NCI-H128 (cell line): ENCODE measurements around the gene NTN3.
"Not testable (repeated sequence)": the region's sequence is repeated elsewhere in the genome, so short reads cannot be mapped to it uniquely, and the experiment has no call there.

Experiments
- DNase-seq: peaks from one replicate; lab custom pipeline; 2025; ENCODE audit not compliant: unreplicated experiment; lab: John Stamatoyannopoulos, UW

The NTN3 gene

DNA sequence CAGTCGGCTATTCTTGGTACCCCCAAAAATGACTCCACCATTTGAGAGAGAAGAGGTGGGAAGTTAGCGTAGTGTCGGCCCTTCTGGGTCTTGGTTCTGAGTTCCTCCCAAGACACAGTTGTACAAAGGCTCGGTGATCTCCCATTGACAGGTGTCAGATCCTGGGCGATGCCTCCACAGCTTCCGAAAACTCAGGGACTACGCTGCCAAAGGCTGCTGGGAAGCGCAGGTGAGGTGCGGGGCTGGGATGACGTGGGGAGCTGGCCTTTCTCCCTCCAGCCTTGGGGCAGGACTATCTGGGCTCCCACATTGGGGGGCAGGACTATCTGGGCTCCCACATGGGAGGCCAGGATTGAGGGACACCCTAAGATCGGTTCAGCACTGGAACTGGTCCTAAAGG lies 31.5 kb upstream of the NTN3 start:
- no peak for DNase-seq

- DNase-seq: not testable (repeated sequence)
Observed at GRCh38 chr16:2441143-2441804, 29.8 kb upstream of the NTN3 start.

DNA sequence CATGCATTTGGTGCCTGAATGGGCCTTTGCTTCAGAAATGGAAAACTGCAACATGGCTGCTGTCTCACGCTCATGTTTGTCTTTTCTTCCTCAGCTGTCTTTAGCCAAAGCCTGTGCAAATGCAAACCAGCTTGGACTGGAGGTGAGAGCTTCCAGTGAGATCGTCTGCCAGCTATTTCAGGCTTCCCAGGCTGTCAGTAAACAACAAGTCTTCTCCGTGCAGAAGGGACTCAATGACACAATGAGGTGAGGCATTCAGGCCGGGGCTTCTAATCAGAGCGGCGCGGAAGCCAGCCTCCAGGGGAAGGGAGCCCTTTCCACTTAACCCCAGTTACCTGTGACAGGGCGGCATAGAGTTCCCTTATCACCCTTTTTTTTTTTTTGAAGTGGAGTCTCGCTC lies 27.5 kb upstream of the NTN3 start:
- no peak for DNase-seq

- DNase-seq: no peak
Observed at GRCh38 chr16:2447920-2448583, 23.0 kb upstream of the NTN3 start.

GRCh38 chr16:2449118-2449517 lies 22.0 kb upstream of the NTN3 start:
- DNase-seq: no peak

DNA sequence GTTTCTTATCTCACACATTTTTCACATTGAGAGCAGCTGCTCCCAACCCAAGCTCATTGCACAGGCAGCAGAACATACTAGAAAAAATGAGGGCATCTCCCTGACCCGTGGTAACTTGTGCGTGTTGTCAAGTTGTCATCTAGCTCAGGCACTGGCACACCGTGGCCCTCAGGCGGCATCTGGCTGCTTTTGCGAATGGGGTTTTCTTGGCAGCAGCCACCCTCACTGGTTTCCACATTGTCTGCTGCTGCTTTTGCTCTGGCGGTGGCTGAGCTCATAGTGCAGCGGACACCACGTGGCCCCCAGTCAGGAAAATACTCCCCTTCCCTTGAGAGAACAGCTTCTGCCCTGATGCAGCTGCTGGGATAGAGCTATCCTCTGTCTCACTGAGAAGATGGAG lies 20.6 kb upstream of the NTN3 start:
- no peak for DNase-seq

DNA sequence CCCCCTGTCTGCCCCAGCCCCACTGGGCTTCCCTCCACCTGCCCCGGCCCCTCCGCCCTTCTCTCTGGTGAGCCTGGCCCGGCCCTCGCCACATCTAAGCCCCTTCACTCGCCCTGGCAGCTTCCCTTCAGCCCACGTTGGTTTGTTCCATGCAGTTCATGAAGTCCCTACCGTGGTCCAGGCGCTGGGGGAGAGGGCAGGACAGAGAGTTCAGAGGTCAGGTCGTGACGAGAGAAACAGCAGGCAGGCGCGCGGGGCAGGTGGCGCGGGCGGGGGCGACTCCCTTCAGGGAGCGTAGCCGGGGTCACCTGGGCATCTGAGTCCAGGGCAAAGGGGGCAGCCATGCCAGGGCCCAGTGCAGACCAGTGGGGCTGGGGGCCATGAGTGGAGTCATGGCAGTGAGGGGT lies 20.1 kb upstream of the NTN3 start:
- no peak for DNase-seq

DNA sequence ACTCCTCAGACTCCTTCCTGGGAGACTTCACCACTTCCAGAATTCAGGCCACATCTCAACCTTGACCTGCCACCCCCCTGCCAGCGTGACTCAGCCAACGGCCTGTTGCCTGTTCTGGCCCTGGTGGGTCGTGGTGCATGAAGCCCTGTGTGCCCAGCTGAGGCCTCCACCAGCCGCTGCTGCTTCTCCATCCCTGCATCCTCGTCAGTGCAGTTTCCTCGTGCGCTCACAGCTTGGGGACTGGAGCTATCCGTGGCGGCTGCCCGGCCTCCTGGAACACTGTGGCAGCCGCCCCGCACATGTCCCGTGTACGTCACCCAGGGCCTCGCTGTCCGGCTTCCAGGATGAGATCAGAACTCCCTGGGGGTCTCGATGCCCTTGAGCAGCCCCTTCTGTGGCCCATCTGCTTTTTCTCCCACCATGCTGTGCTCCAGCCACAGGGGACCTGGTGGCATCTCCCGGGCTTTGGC lies 19.2 kb upstream of the NTN3 start:
- DNase-seq: no peak

- DNase-seq: no peak
Observed at GRCh38 chr16:2452650-2453049, 18.4 kb upstream of the NTN3 start.

GRCh38 chr16:2455081-2455845 lies 15.8 kb upstream of the NTN3 start:
- no peak for DNase-seq

DNA sequence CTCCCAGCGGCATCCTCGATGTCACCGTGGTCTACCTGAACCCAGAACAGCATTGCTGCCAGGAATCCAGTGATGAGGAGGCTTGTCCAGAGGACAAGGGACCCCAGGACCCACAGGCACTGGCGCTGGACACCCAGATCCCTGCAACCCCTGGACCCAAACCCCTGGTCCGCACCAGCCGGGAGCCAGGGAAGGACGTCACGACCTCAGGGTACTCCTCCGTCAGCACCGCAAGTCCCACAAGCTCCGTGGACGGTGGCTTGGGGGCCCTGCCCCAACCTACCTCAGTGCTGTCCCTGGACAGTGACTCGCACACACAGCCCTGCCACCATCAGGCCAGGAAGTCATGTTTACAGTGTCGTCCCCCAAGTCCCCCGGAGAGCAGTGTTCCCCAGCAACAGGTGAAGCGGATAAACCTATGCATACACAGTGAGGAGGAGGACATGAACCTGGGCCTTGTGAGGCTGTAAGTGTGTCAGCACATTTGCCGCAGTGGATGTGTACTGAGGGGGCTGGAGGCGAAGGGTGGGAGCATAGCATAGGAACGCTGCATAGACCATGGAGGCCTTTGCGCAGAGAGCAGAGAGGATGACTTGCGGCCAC lies 14.4 kb upstream of the NTN3 start:
- no peak for DNase-seq

DNA sequence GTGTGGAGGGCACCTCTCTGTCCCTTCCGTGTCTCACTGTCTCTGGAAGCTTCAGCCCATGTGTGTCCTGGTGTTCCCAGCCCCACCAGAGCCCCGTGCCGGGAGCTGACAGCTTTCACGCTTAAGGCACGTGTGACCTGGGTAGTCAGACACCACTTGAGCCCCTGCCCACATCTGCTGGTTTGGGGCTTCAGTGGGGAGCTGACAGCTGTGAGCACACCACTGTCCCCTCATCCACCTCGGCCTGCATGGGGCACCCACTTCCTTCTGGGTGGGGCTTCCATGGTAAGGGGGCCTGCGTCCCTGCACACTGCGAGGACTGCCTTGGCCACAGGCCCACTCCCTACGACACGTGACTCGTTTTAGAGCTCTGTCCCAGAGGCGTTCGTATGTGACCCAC lies 13.8 kb upstream of the NTN3 start:
- DNase-seq: no peak

- no peak for DNase-seq
Observed at GRCh38 chr16:2457946-2458345, 13.2 kb upstream of the NTN3 start.

DNA sequence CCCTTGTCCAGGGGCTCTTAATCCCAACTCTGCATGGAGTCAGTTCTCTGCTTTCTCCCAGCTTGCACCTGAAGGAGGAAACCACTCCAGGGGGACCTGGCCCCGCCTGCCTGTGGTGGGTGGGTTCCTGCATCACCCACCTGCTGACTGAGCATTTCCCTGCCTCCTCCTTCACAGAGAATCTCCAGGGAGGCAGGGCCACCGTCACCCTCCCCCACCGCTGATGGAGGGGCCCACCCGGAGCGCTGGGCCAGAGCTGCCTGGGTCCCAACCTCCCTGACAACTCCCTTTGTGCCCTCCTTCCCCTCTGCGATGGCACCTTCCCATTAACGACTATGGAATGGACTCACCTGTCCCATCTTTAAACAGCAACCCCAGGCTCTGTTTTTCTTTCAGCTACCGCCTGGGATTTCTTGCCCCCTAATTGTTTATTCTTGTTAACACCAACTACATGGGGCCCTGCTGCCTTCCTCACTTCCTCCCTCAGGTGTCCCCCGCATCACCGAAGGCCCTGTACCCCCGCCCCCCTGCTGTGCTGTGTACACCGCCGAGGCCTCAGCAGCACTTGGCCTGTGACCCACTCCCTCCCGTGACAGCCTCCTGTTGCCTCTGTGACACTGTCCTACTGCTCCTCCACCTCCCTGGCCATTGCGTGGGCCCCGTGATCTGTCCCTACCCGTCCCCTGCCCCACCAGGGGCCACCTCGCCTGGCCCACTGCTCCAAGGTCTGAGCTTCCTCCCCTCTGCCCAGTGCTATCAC lies 12.0 kb upstream of the NTN3 start:
- no peak for DNase-seq

- DNase-seq: peak; percentile 88
Observed at GRCh38 chr16:2459647-2460390, 11.3 kb upstream of the NTN3 start, which contains the start of gene TEDC2. Gene TEDC2, plus strand, starts transcription at chr16:2460109. Its CDS starts 36 bp downstream, at chr16:2460145.

GRCh38 chr16:2460391-2460713 lies 10.7 kb upstream of the NTN3 start:
- no peak for DNase-seq

DNA sequence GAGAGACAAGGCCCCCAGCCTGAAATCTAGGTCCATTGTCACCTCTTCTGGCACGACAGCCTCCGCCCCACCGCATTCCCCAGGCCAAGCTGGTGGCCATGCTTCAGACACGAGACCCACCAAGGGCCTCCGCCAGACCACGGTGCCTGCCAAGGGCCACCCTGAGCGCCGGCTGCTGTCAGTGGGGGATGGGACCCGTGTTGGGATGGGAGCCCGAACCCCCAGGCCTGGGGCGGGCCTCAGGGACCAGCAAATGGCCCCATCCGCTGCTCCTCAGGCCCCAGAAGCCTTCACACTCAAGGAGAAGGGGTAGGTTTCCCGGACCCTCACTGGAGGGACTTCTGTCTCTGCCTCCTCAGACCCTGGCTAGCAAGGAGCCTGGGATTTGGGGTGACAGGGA lies 10.2 kb upstream of the NTN3 start:
- DNase-seq: no peak

DNA sequence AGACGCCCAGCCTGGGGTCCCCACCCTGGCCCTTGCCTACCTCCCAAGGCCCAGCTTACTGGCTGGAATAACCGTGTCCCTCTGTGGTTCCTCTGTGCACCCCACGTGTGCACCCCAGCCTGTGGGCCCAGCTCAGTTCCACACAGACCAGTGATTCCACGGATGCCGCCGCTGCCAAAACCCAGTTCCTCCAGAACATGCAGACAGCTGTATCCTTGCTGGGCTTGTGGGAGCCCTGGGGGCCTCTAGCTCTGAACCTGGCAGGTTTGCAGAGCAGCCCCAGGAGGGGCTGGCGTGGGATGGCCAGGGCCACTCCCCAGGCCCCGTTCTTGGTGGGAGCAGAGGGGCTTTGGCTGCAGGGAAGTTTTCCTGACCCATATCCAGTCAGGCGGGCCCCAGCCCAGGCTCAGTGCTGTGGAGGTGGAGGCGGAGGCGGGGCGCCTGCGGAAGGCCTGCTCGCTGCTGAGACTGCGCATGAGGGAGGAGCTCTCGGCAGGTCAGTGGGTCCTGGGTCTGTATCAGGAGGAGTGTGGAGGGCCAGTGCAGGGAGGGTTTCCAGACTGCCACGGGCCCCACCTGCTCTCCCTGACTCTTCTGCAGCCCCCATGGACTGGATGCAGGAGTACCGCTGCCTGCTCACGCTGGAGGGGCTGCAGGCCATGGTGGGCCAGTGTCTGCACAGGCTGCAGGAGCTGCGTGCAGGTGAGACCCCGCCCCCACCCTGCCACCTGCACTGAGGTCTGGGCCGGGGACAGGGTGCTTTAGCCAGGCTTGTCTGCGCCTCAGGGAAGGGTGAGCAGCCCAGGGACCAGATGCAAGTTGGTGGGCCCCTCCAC lies 8.8 kb upstream of the NTN3 start:
- DNase-seq: no peak

- no peak for DNase-seq
Observed at GRCh38 chr16:2464333-2464732, 6.8 kb upstream of the NTN3 start.
